Heart right ventricle (tissue), 16 donors: ENCODE data around the gene CHST15. TPM values are rescaled to one million over a fixed set of nuclear protein-coding genes. Genes with fewer than 3 reads are reported as not detected.

Source experiments
- ATAC-seq, 8 donors: fragments of 200-7000 bp; cut with Tn5 transposase; one replicate each; pipeline ENCODE4 v1.9.1; 2020; ENCODE audit warnings: mild to moderate bottlenecking in 8 of 8, moderate library complexity in 8 of 8, moderate number of reproducible peaks in 1 of 8
- DNase-seq, 2 donors: peaks; one replicate each; pipeline ENCODE4 v3.0.0-alpha.2; 2020
- H3K27ac ChIP-seq, 10 donors: fragments of 200-600 bp; sonication (generic) in 2 of 10; one replicate each; pipeline versions ENCODE4 v1.5.0 to v1.8.0; 2020 to 2022; ENCODE audit warnings: mild to moderate bottlenecking in 3 of 10
- H3K27me3 ChIP-seq, 7 donors: fragments of 200-600 bp; one replicate each; pipeline ENCODE4 v1.8.0; 2021 to 2022; ENCODE audit warnings: mild to moderate bottlenecking in 2 of 7
- H3K36me3 ChIP-seq, 9 donors: fragments of 200-600 bp; sonication (generic) in 1 of 9; one replicate each; pipeline versions ENCODE4 v1.5.0 to v1.8.0; 2020 to 2022; ENCODE audit warnings: mild to moderate bottlenecking in 2 of 9
- H3K4me1 ChIP-seq, 9 donors: fragments of 200-600 bp; sonication (generic) in 1 of 9; one replicate each; pipeline versions ENCODE4 v1.5.0 to v1.8.0; 2020 to 2022; ENCODE audit warnings: mild to moderate bottlenecking in 4 of 9
- H3K4me3 ChIP-seq, 10 donors: fragments of 200-600 bp; sonication (generic) in 2 of 10; one replicate each; pipeline versions ENCODE4 v1.5.0 to v1.8.0; 2020 to 2022; ENCODE audit warnings: mild to moderate bottlenecking in 7 of 10, moderate library complexity in 2 of 10
- H3K9me3 ChIP-seq, 11 donors: fragments of 200-600 bp in 10 of 11; sonication (generic) in 2 of 11; one replicate each; pipeline versions ENCODE4 v1.5.0 to v1.8.0; 2013 to 2022; ENCODE audit warnings: mild to moderate bottlenecking in 2 of 11, control low read depth in 1 of 11, moderate library complexity in 1 of 11
- WGBS, 2 donors: extraction: QIAGEN DNeasy Blood & Tissue Kit; methylation state at CpG; one replicate each; pipeline ENCODE4 v1.1.7; 2013; ENCODE audit warnings: inconsistent platforms in 1 of 2; 5-methylcytosine and 5-hydroxymethylcytosine counted together
- intact Hi-C, 10 donors: fragments of 100-400 bp; cut with DNase I; formaldehyde crosslinking; loops; one replicate each; pipeline versions ENCODE4 v1.11.1 to v1.14.2; 2022
- polyA plus RNA-seq, 2 donors: library from polyadenylated mRNA; stranded (reverse); fragments of 200-250 nt; gene quantifications; one replicate each; pipeline ENCODE4 v1.2.3, GENCODE V29; 2013
- total RNA-seq, 10 donors: library from RNA; stranded (reverse); fragmentation: NEBNext Ultra II Directional in 3 of 10; extraction: Animal tissue kit (Norgen Biotek cat#: 25700) in 3 of 10; gene quantifications; one replicate each; pipeline versions ENCODE4 v1.2.1 to v1.2.4, GENCODE V29; 2021 to 2023
- TF ChIP-seq, protein P1 (sequence below), 9 donors: fragments of 200-600 bp; sonication (generic) in 2 of 9; IDR thresholded peaks; one replicate each; pipeline versions ENCODE4 v1.5.0 to v1.8.0; 2021 to 2022; ENCODE audit warnings: antibody characterized with exemption in 9 of 9, mild to moderate bottlenecking in 5 of 9, moderate library complexity in 1 of 9
- donor health status: Arrhythmogenic right ventricular cardiomyopathy.
- donor health status: ischemic (EF 13 %, LVEDD 7.1; RV severe dilation, severe dysfunction).
- donor health status: healthy with polysubstance abuse.
- donor health status: DM: no; HTN: yes; CAD: no.
- donor health status: DM: no; HTN: no; CAD: no.
- donor health status: ischemic (EF 25% LVEDD 6.9; RV normal size, moderate dysfunction).
- donor health status: ischemic (EF 25% LVEDD 5.7; RV mildly dilated, moderate dysfunction).
- donor health status: healthy.
- donor health status: DM: yes; HTN: yes; CAD: no.
- donor health status: Ischemic cardiomyopathy.
- donor health status: ischemic (EF 35%, LVEDD 5.7; RV mildly dilated, moderate dysfunction).
- donor health status: nonischemic (EF 11% LVEDD 7.7; RV severe dilation, severe dysfunction).
- donor health status: DM: yes; HTN: yes; CAD: no.
- donor health status: PGD.
- donor health status: ischemic (EF 29% LVEDD 5.4; RV normal size, mild dysfunction).
- donor health status: nonischemic (EF 23%, LVEDD 6.1; RV moderate dilation, normal function).

CHST15 gene
- total and polyA plus RNA-seq, 12 donors, result 1.3 to 16.7 (median 4.8) TPM

DNA sequence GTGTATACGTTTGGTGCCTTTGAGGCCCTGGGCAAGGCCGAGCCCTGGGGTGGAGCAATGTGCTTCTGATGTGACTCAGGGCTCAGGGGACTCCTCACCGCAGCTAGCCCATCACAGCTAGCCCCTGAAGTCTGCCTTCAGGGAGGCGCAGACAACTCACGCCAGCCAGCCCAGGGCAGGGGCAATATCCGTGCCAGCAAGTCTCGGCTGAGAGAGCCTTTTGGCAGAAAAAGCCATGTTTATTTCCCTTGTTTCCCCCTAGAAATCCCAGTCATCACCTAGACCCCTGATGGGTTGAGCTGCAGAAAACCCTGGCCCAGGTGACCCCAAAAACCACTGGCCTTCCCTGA is 90.4 kb downstream of the CHST15 start:
- WGBS, 2 donors, result 91 to 97% methylated on average over 7 of the region's 7 CpGs
- Histone ChIP-seq H3K9me3 (no peaks in the 10 kb centered on the region), H3K36me3 (peaks cover 0 to 24% (median 0%) of the 10 kb centered on the region in 9 donors), H3K27ac (no peak overlapping the region), H3K27me3 (no peaks in the 10 kb centered on the region), H3K4me3 (no peak overlapping the region), H3K4me1 (peaks cover 0 to 26% (median 0%) of the 10 kb centered on the region in 9 donors)
- TF ChIP-seq, protein P1, sequence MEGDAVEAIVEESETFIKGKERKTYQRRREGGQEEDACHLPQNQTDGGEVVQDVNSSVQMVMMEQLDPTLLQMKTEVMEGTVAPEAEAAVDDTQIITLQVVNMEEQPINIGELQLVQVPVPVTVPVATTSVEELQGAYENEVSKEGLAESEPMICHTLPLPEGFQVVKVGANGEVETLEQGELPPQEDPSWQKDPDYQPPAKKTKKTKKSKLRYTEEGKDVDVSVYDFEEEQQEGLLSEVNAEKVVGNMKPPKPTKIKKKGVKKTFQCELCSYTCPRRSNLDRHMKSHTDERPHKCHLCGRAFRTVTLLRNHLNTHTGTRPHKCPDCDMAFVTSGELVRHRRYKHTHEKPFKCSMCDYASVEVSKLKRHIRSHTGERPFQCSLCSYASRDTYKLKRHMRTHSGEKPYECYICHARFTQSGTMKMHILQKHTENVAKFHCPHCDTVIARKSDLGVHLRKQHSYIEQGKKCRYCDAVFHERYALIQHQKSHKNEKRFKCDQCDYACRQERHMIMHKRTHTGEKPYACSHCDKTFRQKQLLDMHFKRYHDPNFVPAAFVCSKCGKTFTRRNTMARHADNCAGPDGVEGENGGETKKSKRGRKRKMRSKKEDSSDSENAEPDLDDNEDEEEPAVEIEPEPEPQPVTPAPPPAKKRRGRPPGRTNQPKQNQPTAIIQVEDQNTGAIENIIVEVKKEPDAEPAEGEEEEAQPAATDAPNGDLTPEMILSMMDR (IDR thresholded peaks at IDR 0.05), result no peak
- intact Hi-C loops, result no loop called here
- DNase-seq (no peak), ATAC-seq (no peak)

DNA sequence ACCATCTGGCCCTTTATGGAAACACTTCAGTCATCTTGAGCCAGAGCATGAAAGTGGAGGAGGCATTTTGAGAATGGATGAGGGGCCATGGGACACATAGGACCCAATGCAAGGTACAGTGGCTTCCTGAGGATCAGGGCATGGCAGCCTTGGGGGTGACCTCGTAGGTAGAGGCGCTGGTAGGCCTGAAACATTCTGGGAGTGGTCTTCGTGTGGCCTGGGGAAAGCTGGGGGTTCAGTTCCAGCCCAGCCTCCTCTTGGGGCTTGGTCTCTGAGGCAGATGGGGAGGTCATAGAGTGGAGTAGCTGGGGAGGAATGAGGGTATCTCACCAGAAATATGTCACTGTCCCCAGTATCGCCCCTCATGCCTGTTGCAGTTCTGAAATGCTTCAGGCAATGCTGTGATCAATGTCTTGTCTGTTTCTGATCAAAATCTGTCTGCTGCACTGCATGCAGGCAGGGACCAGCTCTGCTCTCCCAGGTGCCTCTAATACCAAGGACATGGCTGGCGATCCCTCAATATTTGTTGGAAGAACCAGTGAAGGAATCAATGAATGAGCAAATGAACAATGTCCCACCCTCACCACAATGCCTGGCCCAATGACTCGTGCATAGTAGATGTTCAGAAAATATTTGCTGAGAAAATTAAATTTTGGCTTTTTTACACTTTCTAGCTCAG is 90.9 kb downstream of the CHST15 start:
- Histone ChIP-seq H3K4me3 (no peak overlapping the region), H3K4me1 (peaks cover 0 to 30% (median 0%) of the 10 kb centered on the region in 9 donors), H3K27ac (no peak overlapping the region), H3K27me3 (no peaks in the 10 kb centered on the region), H3K36me3 (peaks cover 0 to 19% (median 0%) of the 10 kb centered on the region in 9 donors), H3K9me3 (no peaks in the 10 kb centered on the region)
- ATAC-seq, result no peak
- TF ChIP-seq, protein P1 (IDR thresholded peaks at IDR 0.05), result no peak
- intact Hi-C loops, result no loop called here
- WGBS, 2 donors, result 81 to 91% methylated on average over 6 of the region's 6 CpGs
- DNase-seq, result no peak

DNA sequence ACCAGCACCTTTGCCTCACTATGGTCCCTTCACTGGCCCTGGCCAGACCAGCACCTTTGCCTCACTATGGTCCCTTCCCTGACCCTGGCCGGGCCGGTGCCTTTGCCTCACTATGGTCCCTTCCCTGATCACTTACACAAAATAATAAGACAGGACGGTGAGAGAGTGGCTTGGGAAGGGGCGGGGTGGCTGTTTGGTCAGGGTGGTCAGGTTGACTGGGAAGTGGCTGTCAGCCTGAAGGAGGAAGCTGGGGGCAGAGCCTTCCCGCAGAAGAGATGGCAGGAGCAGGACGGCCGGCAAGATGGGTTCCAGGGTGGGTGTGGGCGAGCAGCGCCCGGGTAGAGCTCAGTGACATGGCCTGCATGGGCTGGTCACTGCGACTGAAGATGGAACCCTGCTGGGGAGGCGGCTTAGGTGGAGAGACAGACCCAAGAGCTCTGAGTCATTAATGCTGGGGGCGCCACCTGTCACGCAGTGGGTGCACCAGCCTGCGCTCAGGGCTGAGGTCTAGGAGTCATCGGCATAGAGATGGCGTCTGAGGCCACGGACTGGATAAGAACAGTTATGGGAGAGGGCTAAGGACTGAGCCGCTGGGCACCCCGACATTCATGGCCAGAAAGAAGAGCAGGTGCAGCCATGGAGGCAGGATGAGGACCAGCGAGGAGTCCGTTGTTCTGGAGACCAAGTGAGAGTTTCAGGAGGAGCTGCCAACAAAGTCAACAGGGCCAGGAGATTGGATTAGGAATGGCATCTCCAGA is 91.8 kb downstream of the CHST15 start:
- ATAC-seq, result no peak
- no peak overlapping the region for H3K4me3 ChIP-seq
- peaks cover 0 to 38% (median 0%) of the 10 kb centered on the region in 9 donors for H3K4me1 ChIP-seq
- intact Hi-C loops, result no loop called here
- H3K9me3 ChIP-seq, result no peaks in the 10 kb centered on the region
- WGBS, 2 donors, result 90 to 92% methylated on average over 22 of the region's 22 CpGs
- no peaks in the 10 kb centered on the region for H3K27me3 ChIP-seq
- H3K27ac ChIP-seq, result peak overlapping the region in 1 of 10 donors; percentile 18
- peak in 1 of 2 donors; percentile 1 for DNase-seq
- TF ChIP-seq, protein P1 (IDR thresholded peaks at IDR 0.05), result no peak
- peaks cover 0 to 9% (median 0%) of the 10 kb centered on the region in 9 donors for H3K36me3 ChIP-seq

DNA sequence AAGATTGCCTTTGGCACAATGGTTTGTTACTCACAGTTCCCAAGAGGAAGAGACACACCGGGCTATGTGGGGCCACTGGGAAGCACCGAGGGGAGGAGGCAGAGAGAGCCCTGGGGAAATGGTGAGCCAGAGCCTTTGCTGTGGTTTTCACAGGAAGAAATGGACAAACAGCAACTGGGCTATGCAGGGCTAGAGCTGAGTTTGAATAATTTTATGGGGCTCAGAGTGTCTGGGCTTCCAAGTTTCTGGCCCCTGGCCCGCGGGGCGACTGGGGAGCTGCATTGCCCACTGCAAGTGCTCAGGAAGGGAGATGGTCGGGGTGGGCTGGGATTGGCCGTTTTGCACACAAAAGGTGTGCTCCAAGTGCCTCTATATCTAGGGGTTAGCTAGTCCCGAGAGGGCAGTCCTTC is 92.6 kb downstream of the CHST15 start:
- 75 to 78% methylated on average over 8 of the region's 8 CpGs for WGBS, 2 donors
- Histone ChIP-seq H3K4me1 (peaks cover 0 to 46% (median 2%) of the 10 kb centered on the region in 9 donors), H3K36me3 (peaks cover 0 to 2% (median 0%) of the 10 kb centered on the region in 9 donors), H3K4me3 (no peak overlapping the region), H3K27ac (peak overlapping the region in 1 of 10 donors; percentile 18), H3K27me3 (peaks cover 0 to 2% (median 0%) of the 10 kb centered on the region in 7 donors), H3K9me3 (no peaks in the 10 kb centered on the region)
- DNase-seq (peak in 1 of 2 donors; percentile 2), ATAC-seq (no peak)
- intact Hi-C loops, result no loop called here
- TF ChIP-seq, protein P1 (IDR thresholded peaks at IDR 0.05), result no peak
